ENCODE measurements around the gene CEP57L1. TPM values are rescaled to one million over a fixed set of nuclear protein-coding genes. Genes with fewer than 3 reads are reported as not detected.

The CEP57L1 gene
- total and polyA plus RNA-seq, 9 of the 15 experiments (the other 6 are each of a cell fraction or from before 2014, with no cell fraction given) = 39.4 to 88.6 (median 61.8) TPM

GRCh38 chr6:109164331-109164730 is 69.0 kb downstream of the CEP57L1 start (continued):
- TF ChIP-seq E2F4 (CRISPR knock-in tag; IDR thresholded peaks at IDR 0.05; ENCODE audit: low read depth) (no peak), NFE2 (IDR thresholded peaks at IDR 0.05; ENCODE audit: low read depth) (no peak), IRF1 (CRISPR knock-in tag; IDR thresholded peaks at IDR 0.05; ENCODE audit: borderline replicate concordance) (no peak), CREBBP (IDR thresholded peaks at IDR 0.05; ENCODE audit: low read depth, low read length) (no peak), SMARCC2 (IDR thresholded peaks at IDR 0.05; ENCODE audit: low read depth) (no peak)
- TF ChIP-seq, protein P1, sequence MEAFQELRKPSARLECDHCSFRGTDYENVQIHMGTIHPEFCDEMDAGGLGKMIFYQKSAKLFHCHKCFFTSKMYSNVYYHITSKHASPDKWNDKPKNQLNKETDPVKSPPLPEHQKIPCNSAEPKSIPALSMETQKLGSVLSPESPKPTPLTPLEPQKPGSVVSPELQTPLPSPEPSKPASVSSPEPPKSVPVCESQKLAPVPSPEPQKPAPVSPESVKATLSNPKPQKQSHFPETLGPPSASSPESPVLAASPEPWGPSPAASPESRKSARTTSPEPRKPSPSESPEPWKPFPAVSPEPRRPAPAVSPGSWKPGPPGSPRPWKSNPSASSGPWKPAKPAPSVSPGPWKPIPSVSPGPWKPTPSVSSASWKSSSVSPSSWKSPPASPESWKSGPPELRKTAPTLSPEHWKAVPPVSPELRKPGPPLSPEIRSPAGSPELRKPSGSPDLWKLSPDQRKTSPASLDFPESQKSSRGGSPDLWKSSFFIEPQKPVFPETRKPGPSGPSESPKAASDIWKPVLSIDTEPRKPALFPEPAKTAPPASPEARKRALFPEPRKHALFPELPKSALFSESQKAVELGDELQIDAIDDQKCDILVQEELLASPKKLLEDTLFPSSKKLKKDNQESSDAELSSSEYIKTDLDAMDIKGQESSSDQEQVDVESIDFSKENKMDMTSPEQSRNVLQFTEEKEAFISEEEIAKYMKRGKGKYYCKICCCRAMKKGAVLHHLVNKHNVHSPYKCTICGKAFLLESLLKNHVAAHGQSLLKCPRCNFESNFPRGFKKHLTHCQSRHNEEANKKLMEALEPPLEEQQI (IDR thresholded peaks at IDR 0.05) = no peak
